Measurements from ENCODE around the gene TMEM208. TPM values are rescaled to one million over a fixed set of nuclear protein-coding genes. Genes with fewer than 3 reads are reported as not detected.

Gene TMEM208
- total RNA-seq, 6 experiments from 2014 or later: 32.6 to 58.7 (median 40.5) TPM

GRCh38 chr16:67277294-67277998, 50.5 kb downstream of the TMEM208 start:
- Histone ChIP-seq H3K4me1 (no peaks in the 10 kb centered on the region), H3K9me3 (no peaks in the 10 kb centered on the region), H3K27me3 (no peaks in the 10 kb centered on the region), H3K36me3 (no peaks in the 10 kb centered on the region), H3K4me3 (no peak overlapping the region), H3K27ac (no peak overlapping the region)
- no peak for TF ChIP-seq CTCF (IDR thresholded peaks at IDR 0.05)
- no peak for TF ChIP-seq POLR2A (IDR thresholded peaks at IDR 0.05)
- intact Hi-C loops (cut with DNase I): no loop called here
- peak in 1 of 4 donors; percentile 56 for ATAC-seq
- 70% methylated on average over 1 of the region's 4 CpGs for WGBS (ENCODE audit: insufficient coverage, low coverage, low lambda C conversion rate, missing lambda C conversion rate)
- no peak for DNase-seq

- intact Hi-C loops (cut with DNase I): no loop called here
- ATAC-seq (no peak), DNase-seq (no peak)
- Histone ChIP-seq H3K4me1 (no peaks in the 10 kb centered on the region), H3K27ac (no peak overlapping the region), H3K27me3 (no peaks in the 10 kb centered on the region), H3K4me3 (peak overlapping the region; percentile 31 to 41 (median 34)), H3K36me3 (no peaks in the 10 kb centered on the region), H3K9me3 (no peaks in the 10 kb centered on the region)
- WGBS (ENCODE audit: insufficient coverage, low coverage, low lambda C conversion rate, missing lambda C conversion rate): 70% methylated on average over 4 of the region's 13 CpGs
- TF ChIP-seq POLR2A (IDR thresholded peaks at IDR 0.05) (no peak), CTCF (IDR thresholded peaks at IDR 0.05) (no peak)
Observed at GRCh38 chr16:67277999-67278772, 51.3 kb downstream of the TMEM208 start.

MicroRNAs within 50 kb of the gene (microRNA counts, 767-probe panel; counts per million panel counts)
- microRNA hsa-miR-328: 237 counts per million

Small RNA genes within 50 kb of the gene (microRNA-seq; reads per million reads assigned to microRNA genes)
- gene MIR328: 170 to 199 reads per million in 2 donors

Small RNA genes within 50 kb of the gene (small RNA-seq; reads per million reads assigned to genes)
- 2.5 to 4.7 reads per million in 2 experiments for gene MIR328

Other genes starting within 250 kb of the TMEM208 start
- 10 to 100 TPM in 4 of 6 experiments, 1 to 10 TPM in 2; 5.2 to 54.7 (median 15.3) TPM for gene CES4A, start 238.5 kb upstream of the TMEM208 start, total RNA-seq
- gene CBFB, start 198.0 kb upstream of the TMEM208 start, total RNA-seq: 10 to 100 TPM in 5 of 6 experiments, 1 to 10 TPM in 1; 7.9 to 23.3 (median 18.9) TPM
- 10 to 100 TPM; 22.3 to 45.1 (median 32.4) TPM for gene PHAF1, start 117.2 kb upstream of the TMEM208 start, total RNA-seq
- gene B3GNT9, start 76.1 kb upstream of the TMEM208 start, total RNA-seq: 1 to 10 TPM in 5 of 6 experiments, under 1 TPM in 1; 0.95 to 3.9 (median 1.7) TPM
- 10 to 100 TPM in 4 of 6 experiments, 1 to 10 TPM in 2; 9.5 to 16.3 (median 10.6) TPM for gene TRADD, start 67.2 kb upstream of the TMEM208 start, total RNA-seq
- 10 to 100 TPM in 4 of 6 experiments, 1 to 10 TPM in 2; 6.1 to 15.0 (median 11.6) TPM for gene FBXL8, start 67.2 kb upstream of the TMEM208 start, total RNA-seq
- 10 to 100 TPM; 10.4 to 44.1 (median 30.1) TPM for gene HSF4, start 62.4 kb upstream of the TMEM208 start, total RNA-seq
- 10 to 100 TPM; 21.5 to 44.3 (median 28.1) TPM for gene NOL3, start 56.6 kb upstream of the TMEM208 start, total RNA-seq
- 10 to 100 TPM in 2 of 6 experiments, 1 to 10 TPM in 4; 3.5 to 13.8 (median 9.3) TPM for gene MATCAP1, start 43.2 kb upstream of the TMEM208 start, total RNA-seq
- 1 to 10 TPM; 1.8 to 4.3 (median 2.5) TPM for gene EXOC3L1, start 37.0 kb upstream of the TMEM208 start, total RNA-seq
- 10 to 100 TPM; 14.4 to 36.4 (median 22.4) TPM for gene E2F4, start 35.0 kb upstream of the TMEM208 start, total RNA-seq
- gene ELMO3, start 28.0 kb upstream of the TMEM208 start, total RNA-seq: 1 to 10 TPM; 1.8 to 8.0 (median 4.6) TPM
- 1 to 10 TPM; 2.3 to 9.6 (median 3.5) TPM for gene FHOD1, start 20.4 kb downstream of the TMEM208 start, total RNA-seq
- under 1 TPM; 0.06 to 0.53 (median 0.15) TPM for gene SLC9A5, start 21.8 kb downstream of the TMEM208 start, total RNA-seq
- gene PLEKHG4, start 52.4 kb downstream of the TMEM208 start, total RNA-seq: under 1 TPM; 0.09 to 0.53 (median 0.20) TPM
- gene KCTD19, start 99.6 kb downstream of the TMEM208 start, total RNA-seq: not detected
- not detected for gene LRRC36, start 99.7 kb downstream of the TMEM208 start, total RNA-seq
- gene TPPP3, start 166.4 kb downstream of the TMEM208 start, total RNA-seq: under 1 TPM in 5 of 6 experiments, not detected in 1; 0.24 to 0.65 (median 0.37) TPM
- 1 to 10 TPM; 1.2 to 4.0 (median 1.8) TPM for gene ZDHHC1, start 189.3 kb downstream of the TMEM208 start, total RNA-seq
- gene HSD11B2, start 204.0 kb downstream of the TMEM208 start, total RNA-seq: 1 to 10 TPM; 1.3 to 2.7 (median 2.1) TPM

Measured in right lobe of liver (tissue), 6 donors.